TTC549 (cell line): Measurements from ENCODE around the gene BCAS4.
"Not testable (repeated sequence)": the region's sequence is repeated elsewhere in the genome, so short reads cannot be mapped to it uniquely, and the experiment has no call there.

Experiments
- FAIRE-seq: peaks from 2 replicates; lab custom pipeline; 2012; peaks lifted over from hg19 to GRCh38; lab: Jason Lieb, UNC

Gene BCAS4

GRCh38 chr20:50771419-50772080 lies 23.3 kb upstream of the BCAS4 start:
- FAIRE-seq = not testable (repeated sequence)

DNA sequence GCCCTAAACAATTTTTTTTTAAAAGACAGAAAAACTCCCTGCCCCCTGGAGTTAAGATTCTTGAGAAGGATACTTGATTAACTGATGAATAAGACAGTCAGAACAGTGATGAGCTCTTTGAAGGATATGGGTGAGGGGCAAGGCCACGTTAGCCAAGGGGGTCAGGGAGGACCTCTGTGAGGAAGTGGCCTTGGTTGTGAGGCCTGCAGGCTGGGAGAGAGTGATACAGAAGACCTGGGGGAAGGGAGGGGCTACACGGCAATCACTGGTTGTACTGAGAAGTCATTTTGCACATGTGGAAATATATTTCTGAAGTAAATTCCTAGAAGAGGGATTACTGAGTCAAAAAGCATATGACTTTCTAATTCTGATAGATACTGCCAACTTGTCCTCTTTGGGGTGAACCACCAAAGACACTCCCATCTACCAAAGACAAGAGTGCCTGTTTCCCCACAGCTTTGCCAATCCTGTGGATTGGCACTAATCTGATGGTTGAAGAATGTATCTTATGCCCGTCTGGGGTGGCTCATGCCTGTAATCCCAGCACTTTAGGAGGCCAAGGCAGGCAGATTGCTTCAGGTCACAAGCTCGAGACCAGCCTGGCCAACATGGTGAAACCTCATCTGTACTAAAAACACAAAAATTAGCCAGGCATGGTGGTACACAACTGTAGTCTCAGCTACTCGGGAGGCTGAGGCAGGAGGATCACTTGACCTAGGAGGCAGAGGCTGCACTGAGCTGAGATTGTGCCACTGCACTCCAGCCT lies 22.3 kb upstream of the BCAS4 start:
- FAIRE-seq = no peak

DNA sequence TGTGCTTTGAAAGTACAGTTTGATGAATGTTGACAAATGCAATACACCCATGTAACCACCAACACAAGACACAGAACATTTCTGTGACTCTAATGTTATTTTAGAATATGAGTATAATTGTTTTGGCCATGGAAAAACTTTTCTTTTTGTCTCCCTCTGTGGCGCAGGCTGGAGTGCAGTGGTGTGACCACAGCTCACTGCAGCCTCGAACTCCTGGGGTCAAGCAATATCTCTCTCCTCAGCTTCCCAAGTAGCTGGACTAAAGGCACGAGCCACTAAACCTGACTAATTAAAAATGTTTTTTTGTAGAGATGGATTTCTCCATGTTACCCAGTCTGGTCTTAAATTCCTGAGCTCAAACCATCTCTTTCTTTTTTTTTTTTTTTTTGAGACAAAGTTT lies 20.3 kb upstream of the BCAS4 start:
- FAIRE-seq = no peak

DNA sequence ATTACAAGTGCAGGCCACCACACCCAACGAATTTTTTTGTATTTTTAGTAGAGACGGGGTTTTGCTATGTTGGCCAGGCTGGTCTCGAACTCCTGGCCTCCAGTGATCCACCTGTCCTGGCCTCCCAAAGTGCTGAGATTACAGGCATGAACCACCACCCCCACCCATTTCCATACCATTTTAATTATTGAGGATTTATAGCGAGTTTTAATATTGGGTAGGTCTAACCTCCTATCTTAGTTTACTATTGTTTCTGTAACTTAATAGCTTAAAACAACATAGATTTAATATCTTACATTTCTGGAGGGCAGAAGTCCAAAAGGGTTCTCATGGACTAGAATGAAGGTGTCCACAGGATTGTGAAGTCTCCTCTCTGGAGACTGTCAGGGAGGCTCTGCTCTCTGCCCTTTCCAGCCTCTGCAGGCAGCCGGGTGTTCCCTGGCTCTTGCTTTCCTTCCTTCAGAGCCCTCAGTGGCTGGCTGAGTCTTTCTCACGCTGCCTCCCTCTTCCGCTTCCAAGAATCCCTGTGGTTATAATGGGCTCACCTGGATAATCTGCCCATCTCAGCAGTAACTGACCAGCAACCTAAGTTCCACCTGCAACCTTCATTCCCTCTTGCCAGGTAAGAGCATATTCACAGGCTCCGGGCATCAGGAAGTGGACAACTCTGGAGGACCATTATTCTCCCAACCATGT lies 18.6 kb upstream of the BCAS4 start:
- no peak for FAIRE-seq

- no peak for FAIRE-seq
Measured at GRCh38 chr20:50777373-50777772, 17.5 kb upstream of the BCAS4 start.

DNA sequence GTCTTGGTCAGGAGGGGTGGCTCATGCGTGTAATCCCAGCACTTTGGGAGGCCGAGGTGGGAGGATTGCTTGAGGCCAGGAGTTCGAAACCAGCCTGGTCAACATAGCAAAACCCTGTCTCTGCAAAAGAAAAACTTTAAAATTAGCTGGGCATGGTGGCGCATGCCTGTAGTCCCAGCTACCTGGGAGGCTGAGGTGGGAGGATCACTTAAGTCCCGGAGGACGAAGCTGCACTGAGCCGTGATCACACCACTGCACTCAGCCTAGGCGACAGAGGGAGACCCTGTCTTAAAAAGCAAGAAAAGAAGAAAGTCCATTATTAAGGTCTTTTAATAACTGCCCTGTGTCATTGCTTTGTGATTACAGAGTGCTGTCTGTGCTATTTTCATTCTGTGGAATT lies 15.9 kb upstream of the BCAS4 start:
- not testable (repeated sequence) for FAIRE-seq

DNA sequence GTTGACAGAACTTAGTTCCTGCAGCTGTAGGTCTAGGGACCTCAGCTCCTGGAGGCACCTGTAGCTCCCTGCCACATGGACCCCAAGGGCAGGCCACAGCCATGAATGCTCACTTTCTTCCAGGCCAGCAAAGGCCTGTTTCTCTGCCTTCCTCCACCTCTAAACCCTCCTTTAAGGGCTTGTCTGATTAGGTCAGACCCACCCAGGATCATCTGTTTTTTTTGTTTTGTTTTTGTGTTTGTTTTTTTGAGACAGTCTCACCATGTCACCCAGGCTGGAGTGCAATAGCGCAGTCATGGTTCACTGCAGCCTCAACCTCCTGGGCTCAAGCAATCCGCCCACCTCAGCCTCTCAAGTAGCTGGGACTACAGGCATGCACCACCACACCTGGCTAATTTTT lies 11.5 kb upstream of the BCAS4 start:
- no peak for FAIRE-seq

DNA sequence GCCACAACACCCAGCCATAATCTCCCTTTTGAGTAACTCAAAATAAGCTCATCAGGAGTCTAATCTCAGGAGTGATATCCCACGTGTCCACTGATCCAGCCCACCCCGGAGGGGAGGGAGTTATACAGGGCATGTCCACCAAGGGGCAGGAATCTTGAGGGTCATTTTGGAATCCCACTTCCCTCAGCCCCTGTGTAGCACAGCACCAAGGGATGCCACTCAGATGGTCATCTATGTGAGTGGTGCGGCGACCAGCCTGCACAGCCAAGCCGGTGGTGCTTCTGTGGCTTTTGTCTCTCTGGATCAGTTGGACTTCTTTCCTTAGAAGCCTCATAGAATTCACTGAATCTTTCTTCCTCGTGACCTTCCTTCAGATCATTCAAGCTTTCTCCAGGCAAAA lies 11.0 kb upstream of the BCAS4 start:
- no peak for FAIRE-seq

DNA sequence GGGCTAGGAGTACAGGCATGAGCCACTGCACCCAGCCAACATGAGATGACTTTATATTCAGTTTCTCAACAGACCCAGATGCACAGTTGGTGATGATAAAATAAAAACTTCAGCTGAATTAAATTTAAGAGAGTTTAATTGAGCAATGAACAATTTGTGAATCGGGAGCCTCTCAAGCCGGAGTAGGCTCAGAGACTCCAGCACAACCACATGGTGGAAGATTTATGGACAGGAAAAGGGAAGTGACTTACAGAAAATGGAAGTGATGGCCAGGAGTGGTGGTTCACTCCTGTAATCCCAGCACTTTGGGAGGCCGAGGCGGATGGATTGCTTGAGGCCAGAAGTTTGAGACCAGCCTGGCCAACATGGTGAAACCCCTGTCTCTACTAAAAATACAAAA lies 10.4 kb upstream of the BCAS4 start:
- FAIRE-seq = no peak

DNA sequence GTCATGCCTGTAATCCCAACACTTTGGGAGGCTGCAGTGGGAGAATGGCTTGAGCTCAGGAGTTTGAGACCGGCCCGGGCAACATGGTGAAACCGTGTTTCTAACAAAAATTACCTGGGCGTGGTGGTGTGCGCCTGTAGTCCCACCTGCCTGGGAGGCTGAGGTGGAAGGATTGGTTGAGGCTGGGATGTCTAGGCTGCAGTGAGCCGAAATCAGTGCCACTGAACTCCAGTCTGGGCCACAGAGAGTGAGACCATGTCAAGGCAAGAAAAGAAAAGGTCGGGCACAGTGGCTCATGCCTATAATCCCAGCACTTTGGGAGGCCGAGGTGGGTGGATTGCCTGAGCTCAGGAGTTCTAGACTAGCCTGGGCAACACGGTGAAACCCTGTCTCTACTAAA lies 8.2 kb upstream of the BCAS4 start:
- FAIRE-seq = no peak

DNA sequence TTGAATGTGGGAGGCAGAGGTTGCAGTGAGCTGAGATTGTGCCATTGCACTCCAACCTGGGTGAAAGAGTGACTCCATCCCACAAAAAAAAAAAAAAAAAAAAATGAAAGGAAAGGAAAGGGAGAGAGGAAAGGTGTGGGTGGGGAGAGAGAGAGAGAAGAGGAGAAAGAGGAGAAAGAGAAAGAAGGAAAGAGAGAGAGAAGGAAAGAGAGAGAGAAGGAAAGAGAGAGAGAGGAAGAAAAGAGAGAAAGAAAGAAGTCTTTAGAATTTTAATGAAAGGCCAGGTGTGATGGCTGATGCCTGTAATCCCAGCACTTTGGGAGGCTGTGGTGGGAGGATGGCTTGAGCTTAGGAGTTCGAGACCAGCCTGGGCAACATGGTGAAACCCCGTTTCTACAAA lies 7.7 kb upstream of the BCAS4 start:
- FAIRE-seq = no peak

DNA sequence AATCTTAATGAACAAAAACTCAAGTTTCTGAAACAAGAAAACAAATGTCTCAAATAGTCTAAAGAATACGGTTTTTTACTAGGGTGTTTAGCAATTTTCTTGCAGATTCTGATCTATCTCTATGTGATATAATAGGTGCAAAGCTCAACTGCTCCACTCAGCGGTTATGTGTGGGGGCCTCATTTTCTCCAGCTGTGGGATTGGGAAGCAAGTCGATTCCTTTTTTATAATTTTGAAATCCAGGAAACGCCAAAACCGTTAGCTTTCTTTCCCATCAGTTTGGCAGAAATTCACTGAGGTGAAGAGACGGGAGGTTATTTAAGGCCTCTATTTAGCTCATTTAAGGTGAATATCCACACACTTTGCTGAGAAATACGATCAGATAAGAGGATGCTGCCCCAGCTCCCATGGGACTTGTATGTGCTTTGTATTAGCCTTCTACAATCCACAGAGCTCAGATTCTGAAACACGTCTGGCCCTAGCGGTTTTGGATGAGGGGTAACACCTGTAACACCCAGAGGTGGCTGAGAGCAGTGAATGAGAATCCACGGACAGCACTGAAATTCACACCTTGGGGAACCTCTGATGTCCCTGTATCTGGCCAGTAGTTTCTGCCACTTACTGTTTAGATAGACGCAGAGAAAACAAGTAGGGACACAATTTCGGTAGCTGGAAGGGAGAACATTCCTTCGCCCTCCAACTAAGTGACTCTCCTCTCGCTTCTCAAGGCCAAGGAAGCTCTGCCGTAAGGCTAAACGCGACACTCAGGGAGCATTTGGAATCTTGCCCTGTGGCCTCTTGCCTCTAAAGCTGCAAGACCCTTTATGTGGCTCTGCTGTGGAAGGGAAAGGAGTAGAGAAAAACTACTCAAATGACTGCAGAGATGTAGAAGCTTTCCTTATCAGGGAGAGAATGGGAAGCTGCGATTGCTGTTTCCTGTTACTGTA lies 6.5 kb upstream of the BCAS4 start:
- FAIRE-seq = peak; percentile 94

- FAIRE-seq = no peak
Measured at GRCh38 chr20:50789968-50790650, 4.8 kb upstream of the BCAS4 start.

- FAIRE-seq = no peak
Measured at GRCh38 chr20:50790651-50791277, 4.1 kb upstream of the BCAS4 start.

GRCh38 chr20:50792708-50793574 lies 1.9 kb upstream of the BCAS4 start:
- no peak for FAIRE-seq

- FAIRE-seq = not testable (repeated sequence)
Measured at GRCh38 chr20:50793575-50794016, 1.3 kb upstream of the BCAS4 start.

DNA sequence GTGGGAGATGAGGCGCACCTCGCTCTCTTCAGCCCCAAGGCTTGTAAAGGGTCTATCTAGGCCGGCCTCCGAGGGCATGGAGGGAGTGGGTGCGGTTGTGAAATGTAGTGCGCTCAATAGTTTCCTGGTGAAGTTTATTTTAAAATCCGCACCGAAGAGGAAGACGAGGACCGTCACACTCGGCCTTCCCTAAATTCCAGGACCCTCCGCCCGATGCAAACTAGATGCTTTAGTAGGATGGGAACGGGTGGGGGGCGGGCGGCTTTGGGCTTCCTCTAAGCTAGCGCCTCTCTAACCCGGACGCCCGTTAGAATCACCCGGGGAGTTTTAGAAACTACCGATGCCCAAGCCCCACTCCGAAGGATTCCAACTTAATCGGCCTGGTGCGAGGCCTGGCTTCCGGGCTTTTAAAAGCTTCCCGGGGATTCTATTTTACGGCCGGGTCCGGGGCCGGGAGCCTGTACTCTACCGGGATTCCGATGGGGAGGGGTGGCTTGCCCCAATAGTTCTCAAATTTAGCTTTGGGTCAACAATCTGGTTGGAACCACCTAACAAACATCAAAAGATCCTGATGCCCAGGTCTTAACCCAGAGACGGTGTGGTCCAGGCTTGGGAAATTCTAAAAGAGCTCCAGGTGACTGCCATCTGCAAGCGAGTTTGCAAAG lies 548 bp upstream of the BCAS4 start:
- no peak for FAIRE-seq

DNA sequence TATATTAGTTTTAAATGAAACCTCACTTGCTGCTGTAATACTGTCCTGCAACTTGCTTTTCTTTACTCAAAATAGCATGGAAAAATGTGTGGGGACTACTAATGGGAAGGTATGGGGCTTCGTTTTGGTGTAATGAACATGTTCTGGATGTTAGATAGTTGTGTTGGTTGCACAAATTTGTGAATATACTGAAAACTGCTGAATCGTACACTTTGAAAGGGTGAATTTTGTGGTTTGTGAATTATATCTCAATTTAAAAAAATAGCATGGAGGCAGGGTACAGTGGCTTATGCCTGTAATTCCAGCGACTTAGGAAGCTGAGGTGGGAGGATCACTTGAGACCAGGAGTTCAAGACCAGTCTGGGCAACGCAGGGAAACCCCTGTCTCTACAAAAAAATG lies 2.3 kb downstream of the BCAS4 start:
- FAIRE-seq = no peak

DNA sequence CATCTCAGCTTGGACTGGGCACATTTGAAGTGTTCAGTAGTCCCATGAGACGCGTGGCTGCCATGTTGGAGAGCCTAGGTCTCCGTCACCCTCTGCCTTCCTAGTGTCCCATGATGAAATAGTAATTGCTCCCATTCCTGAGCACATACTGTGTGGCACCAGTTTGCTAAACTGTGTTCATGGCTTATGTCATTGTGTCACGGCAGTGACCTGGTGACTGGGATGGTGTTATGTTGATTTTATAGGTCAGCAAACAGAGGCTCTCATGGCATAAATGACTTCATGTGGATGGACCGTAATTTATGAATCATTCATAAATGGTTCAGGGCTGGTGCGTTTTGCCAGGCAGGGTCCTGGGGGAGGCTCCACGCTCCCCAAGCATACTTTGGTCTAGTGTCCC lies 3.8 kb downstream of the BCAS4 start:
- FAIRE-seq = no peak
